Astrocyte of the hippocampus (primary cell): Measurements from ENCODE around the gene IL24.
"Not testable (repeated sequence)": the region's sequence is repeated elsewhere in the genome, so short reads cannot be mapped to it uniquely, and the experiment has no call there.

Experiments
- DNase-seq: peaks from one replicate; pipeline ENCODE4 v3.0.0; 2011; ENCODE audit warnings: low read depth, low spot score

Gene IL24

DNA sequence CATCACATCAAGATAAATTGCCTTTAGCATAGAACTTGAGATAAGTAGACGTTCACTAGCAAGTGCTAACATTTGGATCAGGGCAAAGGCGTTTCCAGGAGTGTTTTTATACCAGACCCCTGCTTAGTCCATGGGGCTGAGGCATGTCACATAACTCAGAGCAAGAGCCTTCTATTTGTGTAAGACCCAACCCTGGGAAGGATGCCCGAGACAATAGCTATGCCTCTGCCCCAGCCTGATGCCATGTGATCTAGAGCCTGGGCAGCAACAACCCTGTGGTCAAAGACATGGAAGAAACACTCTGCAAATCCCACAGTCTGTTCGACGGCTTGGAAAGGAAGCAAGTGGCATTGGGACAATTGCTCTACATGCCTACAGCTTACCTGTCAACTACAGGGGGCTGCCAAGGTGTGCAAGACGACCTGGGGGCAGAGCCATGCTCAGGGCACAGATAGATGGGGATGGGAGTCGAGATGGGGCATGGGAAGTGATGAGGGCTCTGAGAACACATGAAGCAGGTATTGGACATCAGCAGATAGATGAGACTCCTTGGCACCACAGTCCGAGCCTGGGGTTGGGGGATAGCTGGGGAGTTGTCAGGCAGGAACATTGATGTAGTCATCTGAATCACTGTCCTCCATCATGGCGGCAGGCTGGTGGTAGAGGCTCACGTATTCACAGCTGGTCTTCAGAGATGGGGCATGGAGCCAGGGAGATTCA, 7.3 kb downstream of the IL24 start:
- DNase-seq = no peak

DNA sequence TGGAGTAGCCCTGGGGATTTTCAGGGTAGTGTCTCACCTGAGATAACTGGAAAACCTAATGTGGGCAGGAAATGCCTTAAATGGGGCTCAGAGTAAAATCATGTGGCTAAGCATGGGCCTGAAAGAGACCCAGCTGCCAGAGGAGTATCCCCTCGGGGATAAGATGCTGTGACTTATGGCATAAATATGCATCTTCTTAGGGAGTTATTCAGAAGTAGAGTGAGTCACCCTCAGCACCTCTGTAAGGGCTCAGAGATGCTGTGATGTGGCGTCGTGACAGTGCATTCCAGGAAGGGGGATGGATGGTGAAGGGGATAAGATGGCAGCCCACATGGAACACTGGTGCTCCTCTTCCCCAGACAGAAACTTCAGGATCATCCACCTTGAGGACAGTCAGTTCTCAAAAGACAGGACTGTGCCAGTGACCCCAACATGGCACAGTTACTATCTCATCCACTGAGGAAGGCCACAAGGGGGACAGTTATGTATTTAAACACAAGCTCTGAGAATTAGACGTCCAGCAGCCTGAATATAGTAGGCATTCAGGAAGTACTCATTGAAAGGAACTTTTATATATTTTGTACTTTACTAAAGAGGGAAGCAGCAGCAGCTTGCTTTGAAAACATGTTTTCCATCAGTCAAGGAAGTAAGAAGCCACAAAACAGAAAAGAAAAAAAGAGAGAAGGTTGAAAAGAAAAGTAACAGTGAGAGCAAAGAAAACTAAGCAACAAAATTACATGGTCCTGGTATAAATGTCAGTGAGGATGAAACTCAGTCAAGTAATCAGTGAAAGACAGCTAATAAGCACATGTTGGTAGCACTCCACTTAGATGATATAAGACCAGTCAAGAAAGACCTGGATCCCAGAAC, 8.3 kb downstream of the IL24 start:
- DNase-seq = peak; percentile 75

DNA sequence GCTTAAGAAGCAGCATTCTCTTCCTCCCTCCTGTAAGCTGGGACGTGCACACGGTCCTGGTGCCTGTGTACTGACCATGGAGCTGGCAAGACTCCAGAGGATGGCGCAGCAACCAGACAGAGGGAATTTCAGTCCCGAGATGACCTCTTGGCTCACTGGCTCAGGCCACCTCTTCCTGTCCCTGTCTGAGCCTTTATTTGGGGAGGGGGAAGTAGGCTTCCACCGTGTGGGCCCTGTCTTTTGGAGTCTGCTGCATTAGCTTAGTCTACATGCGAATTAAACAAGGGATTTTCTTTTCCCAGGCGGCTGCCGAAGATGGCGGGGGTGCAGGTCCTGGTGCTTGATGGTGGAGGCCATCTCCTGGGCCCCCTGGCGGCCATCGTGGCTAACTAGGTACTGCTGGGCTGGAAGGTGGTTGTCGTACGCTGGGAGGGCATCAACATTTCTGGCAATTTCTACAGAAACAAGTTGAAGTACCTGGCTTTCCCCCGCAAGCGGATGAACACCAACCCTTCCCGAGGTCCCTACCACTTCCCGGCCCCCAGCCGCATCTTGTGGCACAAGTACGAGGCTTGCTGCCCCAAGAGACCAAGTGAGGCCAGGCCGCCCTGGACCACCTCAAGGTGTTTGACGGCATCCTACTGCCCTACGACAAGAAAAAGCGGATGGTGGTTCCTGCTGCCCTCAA, 10.2 kb downstream of the IL24 start:
- no peak for DNase-seq

GRCh38 chr1:206908038-206908437, 10.8 kb downstream of the IL24 start:
- DNase-seq = no peak

DNA sequence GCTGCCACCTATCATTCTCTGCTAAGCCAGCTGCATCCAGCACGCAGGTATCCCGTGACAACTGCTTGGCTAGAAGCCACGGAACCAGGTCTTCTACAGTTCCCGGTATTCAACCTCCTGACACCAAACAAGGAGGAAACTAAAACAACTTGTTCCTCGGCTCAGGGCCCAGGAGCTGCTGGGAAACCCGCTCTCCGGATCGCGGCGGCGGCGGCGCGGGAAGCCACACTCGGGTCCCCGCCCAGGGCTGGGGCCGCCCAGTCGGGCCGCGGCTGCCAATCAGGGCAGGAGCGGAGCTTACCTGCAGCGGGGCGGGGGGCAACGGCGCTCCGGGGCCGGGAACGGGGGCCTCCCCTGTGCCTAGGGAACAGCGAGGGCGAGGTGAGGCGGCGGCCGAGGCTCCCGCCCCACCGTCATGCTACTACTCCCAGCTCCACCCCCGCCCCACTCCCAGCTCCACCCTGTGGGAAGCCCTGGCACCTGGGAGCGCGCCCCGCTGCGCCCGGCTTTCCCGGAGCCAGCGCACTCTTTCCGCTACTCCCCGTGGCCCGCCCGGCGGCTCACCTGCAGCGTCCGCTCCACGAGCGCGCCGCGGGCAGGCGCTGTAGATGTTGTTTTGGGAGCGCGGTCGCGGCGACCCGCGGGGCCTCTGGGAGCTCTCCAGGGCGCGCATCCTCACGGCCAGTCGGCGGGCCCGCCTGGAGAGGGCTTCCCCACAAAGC, 12.1 kb downstream of the IL24 start:
- DNase-seq = peak; percentile 44

DNA sequence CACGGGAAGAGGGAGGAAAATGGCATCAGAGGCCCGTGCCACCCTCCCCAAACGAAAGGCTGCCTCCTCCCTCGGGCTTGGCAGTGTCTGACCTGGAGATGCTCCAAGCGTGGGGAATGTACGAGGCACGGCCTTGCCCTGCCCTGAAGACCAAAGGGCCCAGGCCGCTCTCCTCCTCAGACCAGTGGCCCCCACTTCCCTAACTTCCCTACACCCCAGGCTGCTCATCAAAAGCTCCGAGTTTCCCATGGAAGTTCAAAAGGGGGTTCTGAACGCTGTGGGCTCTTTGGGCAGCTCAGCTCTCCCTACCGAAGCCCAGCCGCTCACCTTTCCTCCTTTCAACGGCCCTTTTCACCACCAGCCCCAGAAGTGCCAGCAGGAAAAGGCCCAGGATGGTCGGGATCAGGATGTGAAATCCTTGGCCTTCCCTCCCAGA, 12.7 kb downstream of the IL24 start:
- no peak for DNase-seq

DNA sequence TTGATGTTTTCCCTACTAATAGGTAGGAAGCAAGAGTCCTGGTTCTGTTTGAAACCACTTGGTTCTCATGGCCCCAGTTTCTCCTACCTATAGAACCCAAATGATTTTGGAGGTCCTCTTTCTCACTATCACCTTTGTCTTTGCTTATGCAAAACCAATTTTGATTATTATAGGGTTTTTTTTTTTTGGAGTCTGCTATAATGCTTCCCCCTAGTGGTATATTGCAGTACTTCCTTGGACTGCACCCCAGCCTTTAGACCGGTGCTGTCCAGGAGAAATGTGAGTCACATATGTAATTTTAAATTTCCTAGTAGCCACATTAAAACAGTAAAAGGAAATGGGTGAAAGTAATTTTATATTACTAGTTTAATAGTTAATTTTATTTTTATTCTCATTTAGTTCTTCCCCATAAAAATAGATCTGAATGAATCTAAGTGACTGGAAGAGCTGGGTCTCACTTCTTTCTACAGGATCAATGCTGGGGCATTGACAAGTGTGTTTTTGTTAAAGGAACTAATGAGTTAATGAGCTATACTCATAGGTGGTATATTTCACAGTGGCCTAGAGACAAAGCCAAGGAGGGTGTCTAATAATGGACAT, 13.9 kb downstream of the IL24 start:
- DNase-seq = peak; percentile 80

GRCh38 chr1:206912445-206913095, 15.3 kb downstream of the IL24 start:
- peak; percentile 86 for DNase-seq

DNA sequence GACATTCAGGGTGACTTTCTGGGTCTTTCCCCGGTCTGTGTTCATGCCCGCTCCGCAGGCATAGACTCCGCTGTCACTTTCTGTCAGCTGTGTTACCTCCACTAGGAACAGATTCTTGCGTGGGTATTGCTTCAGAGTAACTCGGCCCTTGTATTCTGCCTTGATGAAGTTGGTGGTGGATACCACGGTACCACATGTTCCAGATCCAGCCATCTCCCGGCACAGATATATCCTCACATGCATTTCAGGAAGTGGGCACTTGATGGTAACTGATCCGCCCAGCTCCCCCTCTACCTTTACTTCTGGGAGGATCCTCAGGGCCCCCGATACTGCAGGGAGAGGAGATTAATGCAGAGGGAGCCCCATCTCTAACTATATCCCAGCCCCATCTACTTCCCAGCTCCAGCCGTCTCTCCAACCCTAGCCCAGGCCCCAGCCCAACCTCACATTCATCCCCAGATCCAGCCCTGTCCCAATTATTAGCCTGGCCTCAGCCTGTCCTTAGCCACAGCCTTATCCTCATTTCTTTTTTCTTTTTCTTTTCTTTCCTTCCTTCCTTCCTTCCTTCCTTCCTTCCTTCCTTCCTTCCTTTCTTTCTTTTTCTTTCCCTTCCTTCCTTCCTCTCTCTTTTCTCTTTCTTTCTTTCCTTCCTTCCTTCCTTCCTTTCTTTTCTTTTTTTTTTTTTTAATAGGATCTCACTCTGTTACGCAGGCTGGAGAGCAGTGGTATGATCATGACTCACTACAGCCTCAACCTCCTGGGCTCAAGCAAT, 16.7 kb downstream of the IL24 start:
- no peak for DNase-seq

DNA sequence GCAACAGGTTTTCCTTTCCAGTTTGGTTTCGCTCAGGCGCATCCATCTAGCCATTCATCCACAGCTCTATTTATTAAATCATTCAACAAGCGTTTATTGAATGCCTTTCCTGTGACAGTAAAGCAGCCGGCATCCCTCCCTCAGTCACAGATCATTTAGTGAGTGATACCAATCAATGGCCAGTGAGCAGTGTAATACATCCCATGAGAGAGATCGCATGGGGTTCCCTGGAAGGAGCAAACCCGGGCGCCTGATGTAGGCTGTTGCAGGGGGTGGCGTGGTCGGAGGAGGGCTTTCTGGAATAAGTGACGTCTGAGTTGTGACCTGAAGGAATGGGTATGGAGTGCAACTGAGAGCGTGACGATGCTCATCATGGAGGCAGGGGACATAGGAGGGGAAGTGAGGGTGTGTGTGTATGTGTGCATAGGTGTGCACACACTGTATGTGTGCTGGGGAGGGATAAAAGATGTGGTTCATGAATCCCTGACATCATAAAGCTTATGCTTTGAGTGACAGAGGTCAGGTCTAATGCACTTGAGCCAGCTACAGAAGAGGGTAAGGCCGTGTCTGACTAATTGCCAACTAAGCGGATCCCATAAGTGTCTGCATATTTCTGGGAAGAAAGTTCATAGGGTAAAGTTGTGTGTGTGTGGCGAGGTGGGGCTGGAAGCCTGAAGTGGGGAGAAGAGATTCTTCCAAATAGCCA, 17.9 kb downstream of the IL24 start:
- no peak for DNase-seq

- DNase-seq = no peak
These were observed 18.9 kb downstream of the IL24 start for GRCh38 chr1:206916000-206916709.

DNA sequence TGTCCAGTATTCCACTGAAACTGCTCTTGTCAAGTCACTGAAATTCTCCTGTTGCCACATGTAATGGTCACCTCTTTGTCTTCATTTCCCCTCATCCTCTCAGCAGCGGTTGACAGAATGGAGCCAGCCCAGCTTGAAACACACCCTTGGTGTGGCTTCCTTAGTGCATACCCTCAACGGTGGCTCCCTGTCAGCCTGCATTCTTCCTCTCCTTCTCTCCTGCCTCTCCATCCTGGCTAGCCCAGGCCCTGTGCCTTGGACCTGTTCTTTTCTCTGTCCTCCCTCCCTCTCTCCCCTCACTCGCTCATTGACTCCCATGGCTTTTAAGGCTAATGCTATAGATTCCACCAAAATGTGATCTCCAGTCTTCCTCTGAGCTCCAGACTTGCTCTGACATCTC, 20.8 kb downstream of the IL24 start:
- DNase-seq = no peak

DNA sequence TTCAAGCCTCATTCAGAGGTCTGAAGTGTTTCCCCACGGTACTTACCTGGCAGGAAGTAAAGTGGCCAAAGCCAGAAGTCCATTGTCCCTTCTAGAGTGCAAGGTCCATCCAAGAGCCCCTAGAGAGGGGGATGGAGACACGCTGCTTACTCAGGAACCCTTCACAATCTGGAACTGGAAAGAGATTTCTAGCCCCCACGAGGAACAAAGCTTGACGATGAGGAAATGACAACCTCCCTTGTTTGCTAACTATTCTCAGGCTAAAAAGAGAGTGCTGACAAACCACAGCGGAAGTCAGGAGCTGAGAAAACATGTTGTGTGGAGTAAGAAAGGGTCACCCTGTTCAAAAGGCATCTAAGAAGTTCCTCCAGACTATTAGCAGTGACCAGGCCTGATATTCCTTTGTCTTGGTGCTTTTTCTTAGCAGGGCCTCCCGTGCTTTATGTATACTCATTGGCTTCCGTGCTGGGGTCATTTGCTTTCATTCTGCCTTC, 24.6 kb downstream of the IL24 start, which contains the start of gene FCMR:
FCMR (minus strand) TSS at position 170 of the 494 bp plus-strand sequence; CDS start at position 83, 87 bp downstream.
- no peak for DNase-seq

GRCh38 chr1:206922524-206922923, 25.3 kb downstream of the IL24 start:
- no peak for DNase-seq

DNA sequence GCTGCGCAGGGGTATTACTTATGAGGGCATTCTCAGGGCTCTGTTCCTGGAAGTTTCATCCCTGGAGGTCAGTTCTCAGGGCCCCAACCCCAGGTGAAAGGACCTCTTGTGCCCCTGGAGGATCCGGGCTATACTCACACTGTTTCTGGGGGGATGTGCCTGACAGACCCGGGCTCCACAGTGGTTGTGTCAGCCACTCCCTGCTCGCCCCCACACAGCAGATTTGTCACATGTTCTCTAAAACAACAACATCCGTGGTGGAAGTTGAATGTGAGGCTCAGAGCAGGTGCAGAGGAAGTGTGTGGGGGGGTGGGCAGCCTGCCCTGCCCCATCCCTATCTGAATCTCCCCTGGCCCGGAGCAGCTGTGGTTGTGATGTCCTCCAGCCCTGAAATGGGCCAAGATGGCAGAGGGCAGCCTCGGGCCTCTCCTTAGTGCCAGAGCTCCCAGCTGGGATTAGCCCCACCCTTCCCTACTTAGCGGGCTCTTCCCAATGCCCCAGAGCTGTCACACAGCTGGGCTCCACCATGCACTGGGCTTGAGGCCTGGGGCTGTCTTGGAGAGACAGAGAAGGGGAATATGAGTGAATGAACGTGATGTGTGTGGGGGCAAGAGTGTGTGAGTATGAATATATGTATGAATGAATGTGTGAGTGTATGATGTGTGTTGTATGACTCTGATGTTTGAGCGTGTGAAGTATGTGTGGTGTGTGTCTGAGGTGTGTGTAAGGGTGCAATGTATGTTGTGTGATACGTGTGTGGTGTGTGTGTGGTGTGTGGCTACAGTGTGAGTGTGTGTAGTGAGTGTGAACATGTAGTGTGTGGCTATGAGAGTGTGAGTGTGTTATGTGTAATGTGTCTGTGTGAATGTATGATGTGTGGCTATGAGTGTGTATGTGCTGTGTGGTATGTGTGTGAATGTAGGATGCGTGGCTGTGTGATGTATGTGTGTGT, 26.0 kb downstream of the IL24 start:
- DNase-seq = no peak

DNA sequence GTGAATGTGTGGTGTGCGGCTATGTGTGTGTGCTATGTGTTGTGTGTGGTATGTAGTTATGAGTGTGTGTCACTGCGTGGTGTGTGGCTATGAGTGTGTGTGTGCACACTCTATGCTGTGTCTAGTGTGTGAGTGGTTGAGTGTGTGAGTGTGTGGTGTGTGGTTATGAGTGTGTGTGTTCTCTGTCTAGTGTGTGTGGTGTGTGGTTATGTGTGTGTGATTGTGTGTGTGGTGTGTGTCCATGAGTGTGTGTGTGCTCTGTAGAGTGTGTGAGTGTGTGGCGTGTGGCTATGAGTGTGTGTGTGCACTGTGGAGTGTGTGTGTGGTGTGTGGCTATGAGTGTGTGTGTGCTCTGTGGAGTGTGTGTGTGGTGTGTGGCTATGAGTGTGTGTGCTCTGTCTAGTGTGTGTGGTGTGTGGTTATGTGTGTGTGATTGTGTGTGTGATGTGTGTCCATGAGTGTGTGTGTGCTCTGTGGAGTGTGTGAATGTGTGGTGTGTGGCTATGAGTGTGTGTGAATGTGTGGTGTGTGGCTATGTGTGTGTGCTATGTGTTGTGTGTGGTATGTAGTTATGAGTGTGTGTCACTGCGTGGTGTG, 26.8 kb downstream of the IL24 start:
- not testable (repeated sequence) for DNase-seq

DNA sequence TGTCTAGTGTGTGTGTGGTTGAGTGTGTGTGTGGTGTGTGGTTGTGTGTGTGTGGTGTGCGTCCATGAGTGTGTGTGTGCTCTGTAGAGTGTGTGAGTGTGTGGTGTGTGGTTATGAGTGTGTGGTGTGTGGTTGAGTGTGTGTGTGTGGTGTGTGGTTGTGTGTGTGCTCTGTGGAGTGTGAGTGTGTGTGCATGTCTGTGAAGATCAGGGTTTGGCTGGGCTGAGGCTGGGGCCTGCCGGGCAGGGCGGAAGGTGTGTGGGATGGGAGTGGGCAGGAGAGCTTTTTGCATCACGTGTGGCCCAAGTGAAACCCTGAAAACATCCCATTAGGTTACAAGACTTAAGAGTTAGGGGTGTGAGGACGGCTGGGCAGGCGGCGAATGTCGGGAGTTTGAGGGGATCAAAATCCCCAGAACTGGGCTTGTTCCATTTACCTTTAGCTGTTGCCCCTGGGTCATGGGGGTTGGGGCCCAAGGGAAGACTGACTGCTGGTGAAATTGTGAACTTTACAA, 27.4 kb downstream of the IL24 start:
- DNase-seq = no peak
